Mammary epithelial cell (primary cell): ENCODE results near the gene NIPA2.

ENCODE experiments used
- EZH2 ChIP-seq: IDR thresholded peaks from 2 replicates; pipeline ENCODE4 v1.6.1; 2012; ENCODE audit warnings: low read length, inconsistent platforms, borderline replicate concordance
- TF ChIP-seq, protein P1 (sequence below), 2 donors: IDR thresholded peaks in 1 of 2; conservative IDR thresholded peaks in 1 of 2; 2 replicates each; pipeline ENCODE4 v1.5.1; 2011 to 2012; ENCODE audit warnings: inconsistent platforms in 2 of 2, low read length in 2 of 2, mild to moderate bottlenecking in 2 of 2, control low read depth in 1 of 2, low read depth in 1 of 2; ENCODE audit not compliant: insufficient read depth in 1 of 2; ENCODE audit errors: extremely low read depth in 1 of 2

DNA sequence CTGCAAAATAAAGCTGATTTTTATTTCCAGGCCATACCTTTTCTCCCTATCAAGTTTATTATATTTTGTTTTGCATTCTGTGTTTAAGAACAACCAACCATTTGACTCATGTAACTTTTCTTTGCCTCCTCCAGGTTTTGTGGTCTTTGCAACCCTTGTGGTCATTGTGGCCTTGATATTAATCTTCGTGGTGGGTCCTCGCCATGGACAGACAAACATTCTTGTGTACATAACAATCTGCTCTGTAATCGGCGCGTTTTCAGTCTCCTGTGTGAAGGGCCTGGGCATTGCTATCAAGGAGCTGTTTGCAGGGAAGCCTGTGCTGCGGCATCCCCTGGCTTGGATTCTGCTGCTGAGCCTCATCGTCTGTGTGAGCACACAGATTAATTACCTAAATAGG, 27.6 kb downstream of the NIPA2 start:
- TF ChIP-seq, protein P1, sequence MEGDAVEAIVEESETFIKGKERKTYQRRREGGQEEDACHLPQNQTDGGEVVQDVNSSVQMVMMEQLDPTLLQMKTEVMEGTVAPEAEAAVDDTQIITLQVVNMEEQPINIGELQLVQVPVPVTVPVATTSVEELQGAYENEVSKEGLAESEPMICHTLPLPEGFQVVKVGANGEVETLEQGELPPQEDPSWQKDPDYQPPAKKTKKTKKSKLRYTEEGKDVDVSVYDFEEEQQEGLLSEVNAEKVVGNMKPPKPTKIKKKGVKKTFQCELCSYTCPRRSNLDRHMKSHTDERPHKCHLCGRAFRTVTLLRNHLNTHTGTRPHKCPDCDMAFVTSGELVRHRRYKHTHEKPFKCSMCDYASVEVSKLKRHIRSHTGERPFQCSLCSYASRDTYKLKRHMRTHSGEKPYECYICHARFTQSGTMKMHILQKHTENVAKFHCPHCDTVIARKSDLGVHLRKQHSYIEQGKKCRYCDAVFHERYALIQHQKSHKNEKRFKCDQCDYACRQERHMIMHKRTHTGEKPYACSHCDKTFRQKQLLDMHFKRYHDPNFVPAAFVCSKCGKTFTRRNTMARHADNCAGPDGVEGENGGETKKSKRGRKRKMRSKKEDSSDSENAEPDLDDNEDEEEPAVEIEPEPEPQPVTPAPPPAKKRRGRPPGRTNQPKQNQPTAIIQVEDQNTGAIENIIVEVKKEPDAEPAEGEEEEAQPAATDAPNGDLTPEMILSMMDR (conservative IDR thresholded peaks at IDR 0.05 in 1 of 2, IDR thresholded peaks at IDR 0.05 in 1 of 2; ENCODE audit: extremely low read depth in 1 of 2, insufficient read depth in 1 of 2, low read depth in 1 of 2, low read length in 2 of 2), result no peak
- no peak for TF ChIP-seq EZH2
